Measurements from ENCODE around the gene CD58.

- no peak for TF ChIP-seq CTCF (IDR thresholded peaks at IDR 0.05)
- no peak for TF ChIP-seq POLR2A (IDR thresholded peaks at IDR 0.05)
Observed at GRCh38 chr1:116605315-116605714, 34.5 kb upstream of the CD58 start.

Measured in Peyer's patch (tissue), 4 donors.